ENCODE results near the gene IRX5. TPM values are rescaled to one million over a fixed set of nuclear protein-coding genes. Genes with fewer than 3 reads are reported as not detected.

IRX5 gene
- total RNA-seq, 1 experiment from 2014 or later, result 0.86 TPM

- BruUV-seq (replicated peaks), result no TSS peak
- ChIA-PET CTCF (no interaction called here), RAD21 (ENCODE audit: low non-redundant PET in 1 of 2, low total read pairs in 2 of 2, uncharacterized antibody in 2 of 2, unreplicated experiment in 2 of 2) (no interaction called here), POLR2A (no interaction called here)
- H3K79me2 ChIP-seq (ENCODE audit: insufficient read depth, low read length), result no peaks in the 10 kb centered on the region
- no peaks in the 10 kb centered on the region for H3K9me2 ChIP-seq (ENCODE audit: insufficient read depth)
- H3K4me3 ChIP-seq (replicated peaks in 1 of 2; ENCODE audit: low read depth in 1 of 2, low read length in 2 of 2), result no peak overlapping the region
- intact Hi-C loops (cut with micrococcal nuclease), result no loop called here
- no peaks in the 10 kb centered on the region for H3K36me3 ChIP-seq (ENCODE audit: control insufficient read depth in 1 of 2, insufficient read depth in 2 of 2, low read length in 2 of 2)
- no peaks in the 10 kb centered on the region for H4K20me1 ChIP-seq (ENCODE audit: insufficient read depth)
- H3K4me2 ChIP-seq (ENCODE audit: low read length), result no peak overlapping the region
- no peaks in the 10 kb centered on the region for H3K27me3 ChIP-seq (ENCODE audit: insufficient read depth, low read length)
- ATAC-seq (no peak), DNase-seq (ENCODE audit: low read depth, low spot score) (no peak)
- H3K27ac ChIP-seq (ENCODE audit: low read depth, low read length), result no peak overlapping the region
- peaks cover 0 to 2% of the 10 kb centered on the region in 2 experiments; a peak in 1 of 4 replicates for H3K4me1 ChIP-seq (ENCODE audit: control insufficient read depth in 1 of 2, insufficient read depth in 2 of 2, low read length in 2 of 2)
- no peaks in the 10 kb centered on the region for H3K9me3 ChIP-seq (ENCODE audit: control insufficient read depth in 1 of 2, insufficient read depth in 1 of 2, low read depth in 1 of 2, low read length in 2 of 2)
- no peak overlapping the region for H2AFZ ChIP-seq (ENCODE audit: low read depth, low read length, poor library complexity, severe bottlenecking)
- H3K9ac ChIP-seq (ENCODE audit: low read length), result no peak overlapping the region
- TF ChIP-seq SP1 (IDR thresholded peaks at IDR 0.05; ENCODE audit: low read depth) (no peak), MAX (IDR thresholded peaks at IDR 0.05) (no peak), SIN3A (IDR thresholded peaks at IDR 0.05; ENCODE audit: low read depth) (no peak), CBX3 (IDR thresholded peaks at IDR 0.05; ENCODE audit: low read depth) (no peak), EZH2 (IDR thresholded peaks at IDR 0.05) (no peak), RAD21 (IDR thresholded peaks at IDR 0.05; ENCODE audit: low read depth) (no peak), ATF3 (IDR thresholded peaks at IDR 0.05) (no peak), ZBTB33 (IDR thresholded peaks at IDR 0.05; ENCODE audit: extremely low read depth, insufficient replicate concordance, low read length) (no peak), JUND (IDR thresholded peaks at IDR 0.05) (no peak), EGR1 (IDR thresholded peaks at IDR 0.05; ENCODE audit: low read depth) (no peak), YY1 (IDR thresholded peaks at IDR 0.05; ENCODE audit: extremely low read depth, insufficient replicate concordance, low read depth, low read length) (no peak), CTCF (IDR thresholded peaks at IDR 0.05 in 2 of 3, conservative IDR thresholded peaks at IDR 0.05 in 1 of 3; ENCODE audit: borderline replicate concordance in 1 of 3, insufficient read depth in 1 of 3, low read depth in 2 of 3, low read length in 2 of 3) (no peak; a peak in 1 of 6 replicates), TCF7L2 (IDR thresholded peaks at IDR 0.05; ENCODE audit: borderline replicate concordance, extremely low read depth, insufficient read depth, insufficient read length) (no peak), FOSL1 (IDR thresholded peaks at IDR 0.05; ENCODE audit: low read depth) (no peak), ZFX (IDR thresholded peaks at IDR 0.05) (no peak), CEBPB (IDR thresholded peaks at IDR 0.05; ENCODE audit: low read depth) (no peak), POLR2AphosphoS5 (IDR thresholded peaks at IDR 0.05; ENCODE audit: low read depth, low read length) (no peak), REST (IDR thresholded peaks at IDR 0.05; ENCODE audit: low read depth) (no peak), SRF (IDR thresholded peaks at IDR 0.05; ENCODE audit: low read depth) (no peak)
Observed at GRCh38 chr16:54934481-54935265, 4.0 kb downstream of the IRX5 start.
